GM04504 (cell line): Measurements from ENCODE around the gene ARL1.
A peak's percentile ranks its signal among the peaks of the same experiment; 100 is the strongest.
"Not testable (repeated sequence)": the region's sequence is repeated elsewhere in the genome, so short reads cannot be mapped to it uniquely, and the experiment has no call there.

Source experiments
- DNase-seq: peaks from one replicate; pipeline ENCODE4 v3.0.0-alpha.2; 2012; ENCODE audit warnings: low read depth

The ARL1 gene

GRCh38 chr12:101407436-101408345 lies at the start of gene ARL1:
Gene ARL1 (minus strand): TSS chr12:101407772. CDS start chr12:101407645, 127 bp downstream.
- DNase-seq = peak; percentile 77

DNA sequence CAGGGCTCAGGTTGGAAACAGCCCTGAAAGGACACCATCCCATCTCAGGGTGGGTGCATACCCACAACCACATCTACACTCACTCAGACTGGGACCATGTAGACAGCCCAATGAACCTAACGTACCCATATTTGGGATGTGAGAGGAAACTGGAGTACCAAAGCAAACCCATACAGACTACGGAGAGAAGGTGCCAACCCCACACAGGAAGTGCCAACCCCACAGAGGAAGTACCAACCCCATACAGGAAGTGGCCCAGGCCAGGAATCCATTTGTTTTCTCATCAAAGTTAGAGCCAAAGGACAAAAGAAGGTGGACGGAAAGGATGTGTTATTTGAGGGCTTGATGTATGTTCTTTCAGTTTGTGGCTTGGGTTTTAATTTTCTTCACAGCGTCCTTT lies 48.1 kb upstream of the ARL1 start:
- DNase-seq = no peak

- DNase-seq = no peak
These were observed 34.1 kb upstream of the ARL1 start for GRCh38 chr12:101441461-101442224.

DNA sequence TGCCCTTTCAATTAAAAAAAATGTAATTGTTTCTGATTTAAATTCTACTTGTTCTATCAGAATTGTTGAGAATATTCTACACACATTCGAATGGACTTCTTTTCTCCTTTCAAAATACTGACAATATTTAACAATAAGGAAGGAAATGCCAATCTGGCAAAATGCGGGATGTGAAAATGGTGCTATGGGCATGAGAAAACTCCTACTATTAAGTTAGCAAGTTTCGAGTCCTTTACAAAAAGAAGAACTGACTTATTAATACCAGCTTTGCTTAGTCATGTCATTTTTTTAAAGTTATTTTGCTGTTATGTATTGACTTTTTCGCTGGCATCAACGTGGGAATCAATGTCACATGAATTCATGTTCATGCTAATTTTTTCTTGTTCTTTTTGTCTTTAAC lies 31.7 kb upstream of the ARL1 start:
- DNase-seq = no peak

- DNase-seq = no peak
These were observed 28.6 kb upstream of the ARL1 start for GRCh38 chr12:101436136-101436535.

- DNase-seq = no peak
These were observed 22.9 kb upstream of the ARL1 start for GRCh38 chr12:101430456-101430855.

- DNase-seq = no peak
These were observed 17.0 kb upstream of the ARL1 start for GRCh38 chr12:101424620-101425019.

GRCh38 chr12:101422066-101422465 lies 14.5 kb upstream of the ARL1 start:
- DNase-seq = not testable (repeated sequence)

DNA sequence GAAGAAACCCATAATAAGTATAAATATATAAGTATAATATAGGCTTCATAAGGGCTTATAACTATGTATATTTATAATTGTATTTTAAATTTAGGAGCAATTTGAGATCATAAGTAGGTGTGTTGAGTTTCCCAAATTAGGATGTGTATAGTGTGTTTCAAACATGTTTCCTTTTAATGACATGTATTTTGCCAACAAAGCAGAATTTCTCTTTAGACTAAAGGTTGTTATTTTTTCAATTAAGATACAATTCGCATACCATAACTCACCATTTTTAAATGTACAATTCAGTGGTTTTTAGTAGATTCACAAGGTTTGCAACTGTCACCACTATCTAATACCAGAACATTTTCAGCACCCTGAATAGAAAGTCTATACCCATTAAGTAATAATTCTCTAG lies 7.7 kb upstream of the ARL1 start:
- no peak for DNase-seq

DNA sequence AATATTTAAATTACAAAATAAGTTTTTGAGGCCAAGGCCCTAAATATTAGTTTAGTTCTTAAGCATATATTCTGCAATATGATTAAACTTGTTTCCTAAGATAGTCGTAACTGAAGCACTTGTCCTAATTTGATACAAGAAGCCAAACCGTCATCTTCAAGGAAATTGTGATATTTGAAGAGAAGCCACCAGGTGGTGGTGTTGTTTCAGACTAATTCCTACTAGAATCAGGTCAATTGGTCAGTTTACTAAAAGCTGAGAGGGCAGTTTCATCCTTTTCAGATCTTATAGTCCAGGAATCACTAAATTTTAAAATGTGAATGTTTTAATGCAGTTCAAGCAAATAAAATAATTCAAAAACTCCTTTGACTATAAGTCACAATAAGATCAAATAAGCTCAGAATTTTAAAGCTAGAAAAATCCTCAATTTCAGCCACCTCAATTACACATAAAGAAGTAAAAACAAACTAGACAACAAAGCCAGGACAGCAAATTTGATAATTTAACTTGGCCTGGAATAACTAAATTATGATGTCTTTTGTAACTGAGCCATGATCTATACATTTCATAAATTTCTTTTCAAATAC lies 7.1 kb upstream of the ARL1 start:
- peak; percentile 19 for DNase-seq

DNA sequence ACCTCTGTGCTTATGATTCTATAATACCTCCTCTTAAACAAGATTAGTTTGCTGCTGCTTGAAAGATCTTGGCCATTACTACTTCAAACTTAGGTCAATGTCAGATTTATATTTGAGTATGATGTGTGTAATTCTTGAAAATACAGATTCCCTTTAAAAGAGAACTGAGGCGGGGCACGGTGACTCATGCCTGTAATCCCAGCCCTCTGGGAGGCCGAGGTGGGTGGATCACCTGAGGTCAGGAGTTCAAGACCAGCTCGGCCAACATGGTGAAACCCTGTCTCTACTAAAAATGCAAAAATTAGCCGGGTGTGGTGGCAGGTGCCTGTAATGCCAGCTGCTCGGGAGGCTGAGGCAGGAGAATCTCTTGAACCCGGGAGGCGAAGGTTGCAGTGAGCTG lies 2.6 kb upstream of the ARL1 start:
- DNase-seq = not testable (repeated sequence)

DNA sequence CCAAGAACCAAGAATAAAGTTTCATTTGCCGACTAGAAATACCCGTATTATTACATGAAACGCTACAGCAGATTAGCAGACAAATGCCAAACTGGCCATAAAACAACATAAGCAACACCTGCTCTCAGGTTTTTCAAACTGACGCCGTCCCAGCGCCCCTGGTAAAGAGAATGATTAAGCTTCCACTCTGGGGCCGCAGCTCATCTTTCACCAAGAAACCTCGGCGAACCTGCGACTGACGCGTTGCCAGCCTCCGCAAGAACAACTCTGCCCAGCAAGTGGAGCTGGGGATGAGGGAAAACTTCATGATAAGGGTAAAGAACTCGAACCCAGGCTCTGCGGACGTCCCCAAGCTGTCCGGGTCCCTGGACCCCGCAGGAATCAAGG lies 530 bp downstream of the ARL1 start:
- peak; percentile 10 for DNase-seq

DNA sequence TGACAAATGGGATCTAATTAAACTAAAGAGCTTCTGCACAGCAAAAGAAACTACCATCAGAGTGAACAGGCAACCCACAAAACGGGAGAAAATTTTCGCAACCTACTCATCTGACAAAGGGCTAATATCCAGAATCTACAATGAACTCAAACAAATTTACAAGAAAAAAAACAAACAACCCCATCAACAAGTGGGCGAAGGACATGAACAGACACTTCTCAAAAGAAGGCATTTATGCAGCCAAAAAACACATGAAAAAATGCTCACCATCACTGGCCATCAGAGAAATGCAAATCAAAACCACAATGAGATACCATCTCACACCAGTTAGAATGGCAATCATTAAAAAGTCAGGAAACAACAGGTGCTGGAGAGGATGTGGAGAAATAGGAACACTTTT lies 16.4 kb downstream of the ARL1 start:
- not testable (repeated sequence) for DNase-seq

GRCh38 chr12:101379149-101379548 lies 28.4 kb downstream of the ARL1 start:
- DNase-seq = no peak

GRCh38 chr12:101375573-101375972 lies 32.0 kb downstream of the ARL1 start:
- DNase-seq = no peak

DNA sequence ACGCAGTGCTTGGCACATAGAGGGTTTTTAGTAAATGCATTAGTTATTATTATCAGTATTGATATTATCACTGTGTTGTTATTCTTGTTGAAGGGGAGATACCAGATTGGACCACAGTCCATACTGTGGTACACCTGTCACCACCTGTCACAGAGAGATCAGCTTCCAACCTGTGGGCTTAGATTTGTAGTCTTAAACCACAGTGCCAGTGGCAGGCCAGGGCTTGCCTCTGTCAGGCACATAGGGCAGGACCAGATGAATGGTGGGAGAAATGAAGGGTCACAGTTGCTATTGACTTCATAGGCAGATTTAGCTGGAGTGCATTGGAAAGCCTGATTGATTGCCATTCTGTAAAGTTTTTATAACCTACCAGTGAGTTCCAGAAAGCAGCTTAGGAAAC lies 35.1 kb downstream of the ARL1 start:
- no peak for DNase-seq

GRCh38 chr12:101368016-101368415 lies 39.6 kb downstream of the ARL1 start:
- no peak for DNase-seq

DNA sequence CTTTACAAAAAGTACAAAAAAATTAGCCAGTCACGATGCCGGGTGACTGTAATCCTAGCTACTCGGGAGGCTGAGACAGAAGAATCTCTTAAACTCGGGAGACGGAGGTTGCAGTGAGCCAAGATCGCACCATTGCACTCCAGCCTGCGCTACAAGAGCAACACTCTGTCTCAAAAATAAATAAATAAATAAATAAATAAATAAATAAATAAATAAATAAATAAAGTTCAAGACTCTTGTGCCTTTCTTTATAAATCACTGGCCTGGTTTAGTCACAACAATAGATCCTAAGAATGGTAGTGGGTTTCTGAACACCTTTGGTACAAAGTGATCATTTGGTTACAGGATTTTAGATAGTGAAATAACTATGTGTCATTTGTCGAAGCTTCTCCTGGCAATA lies 46.1 kb downstream of the ARL1 start:
- DNase-seq = no peak

GRCh38 chr12:101356794-101357193 lies 50.8 kb downstream of the ARL1 start:
- no peak for DNase-seq

- DNase-seq = no peak
These were observed 55.9 kb downstream of the ARL1 start for GRCh38 chr12:101351682-101352081.

GRCh38 chr12:101343893-101344292 lies 63.7 kb downstream of the ARL1 start:
- no peak for DNase-seq
